HepG2 (cell line): ENCODE data around the gene DAB2IP. TPM values are rescaled to one million over a fixed set of nuclear protein-coding genes. Genes with fewer than 3 reads are reported as not detected.

ENCODE experiments used
- ATAC-seq: fragments of 200-7000 bp; cut with Tn5 transposase; 3 replicates; pipeline ENCODE4 v1.9.1; 2020; ENCODE audit warnings: mild to moderate bottlenecking, moderate library complexity
- BruUV-seq: library from RNA; stranded (reverse); fragments of 400-500 nt; replicated peaks from 2 replicates; lab custom pipeline; 2021; lab: Mats Ljungman, UMichigan
- CTCF ChIA-PET: fragments of 300-600 bp; formaldehyde crosslinking; extraction: SDS; loops from one replicate; lab custom pipeline; 2021; ENCODE audit warnings: low total read pairs, inconsistent platforms, low intra/inter-chr PET ratio; lab: Yijun Ruan, JAX
- POLR2A ChIA-PET: fragments of 350-600 bp; sonication (Branson Sonifier 250); formaldehyde crosslinking; loops from one replicate; lab custom pipeline; 2020; ENCODE audit warnings: antibody characterized with exemption, inconsistent platforms; lab: Yijun Ruan, JAX
- DNase-seq: peaks from one replicate; pipeline ENCODE4 v3.0.0-alpha.2; 2015; ENCODE audit warnings: low spot score
- FAIRE-seq: peaks from 3 replicates; lab custom pipeline; 2011; peaks lifted over from hg19 to GRCh38; lab: Jason Lieb, UNC
- H2AFZ ChIP-seq: one replicate; pipeline ENCODE4 v1.6.1; 2011; ENCODE audit warnings: low read length, inconsistent platforms
- H3K27ac ChIP-seq: fragments of 300-600 bp; 3 replicates; pipeline ENCODE4 v1.8.0; 2011; ENCODE audit warnings: mixed run types, mild to moderate bottlenecking, mixed read lengths, low read length, inconsistent platforms; ENCODE audit not compliant: insufficient read depth; ENCODE audit errors: extremely low read length
- H3K27me3 ChIP-seq, 2 experiments: fragments of 200-600 bp in 1 of 2; 2 replicates in 1 of 2; 3 replicates in 1 of 2; pipeline versions ENCODE4 v1.6.0 to v1.8.0; 2011; ENCODE audit warnings: low read length in 2 of 2, mild to moderate bottlenecking in 2 of 2, moderate library complexity in 2 of 2, inconsistent platforms in 1 of 2; ENCODE audit not compliant: insufficient read depth in 2 of 2, control insufficient read depth in 1 of 2
- H3K36me3 ChIP-seq, 2 experiments: fragments of 200-600 bp in 1 of 2; replicated peaks in 1 of 2; 2 replicates in 1 of 2; 3 replicates in 1 of 2; pipeline versions ENCODE4 v1.5.1 to v1.8.0; 2011; ENCODE audit warnings: low read length in 2 of 2, inconsistent platforms in 1 of 2; ENCODE audit not compliant: insufficient read depth in 2 of 2, control insufficient read depth in 1 of 2
- H3K4me1 ChIP-seq: 2 replicates; pipeline ENCODE4 v1.5.1; 2012; ENCODE audit warnings: low read length, inconsistent platforms; ENCODE audit not compliant: insufficient read depth
- H3K4me2 ChIP-seq: 2 replicates; pipeline ENCODE4 v1.6.0; 2011; ENCODE audit warnings: low read depth, low read length, inconsistent platforms
- H3K4me3 ChIP-seq, 3 experiments: fragments of 200-600 bp in 1 of 3; sonication (generic), shearing (Covaris generic) in 1 of 3; replicated peaks in 1 of 3; 2 replicates each; pipeline ENCODE4 v1.5.1; 2011 to 2016; ENCODE audit warnings: low read length in 3 of 3, inconsistent platforms in 2 of 3, low read depth in 2 of 3, mild to moderate bottlenecking in 2 of 3, control low read depth in 1 of 3, mixed read lengths in 1 of 3; ENCODE audit not compliant: insufficient read depth in 1 of 3
- H3K79me2 ChIP-seq: one replicate; pipeline ENCODE4 v1.6.1; 2011; ENCODE audit warnings: low read length, inconsistent platforms; ENCODE audit not compliant: insufficient read depth
- H3K9ac ChIP-seq: 2 replicates; pipeline ENCODE4 v1.6.0; 2011; ENCODE audit warnings: mild to moderate bottlenecking, low read depth, low read length, inconsistent platforms; ENCODE audit not compliant: insufficient read depth
- H3K9me3 ChIP-seq: 2 replicates; pipeline ENCODE4 v1.5.1; 2012; ENCODE audit warnings: mild to moderate bottlenecking, low read length
- H4K20me1 ChIP-seq: 2 replicates; pipeline ENCODE4 v1.6.0; 2011; ENCODE audit warnings: inconsistent platforms, mild to moderate bottlenecking, low read length, moderate library complexity; ENCODE audit not compliant: insufficient read depth
- FIP1L1 ChIP-seq: fragments of 200-400 bp; formaldehyde crosslinking; IDR thresholded peaks from 2 replicates; pipeline ENCODE4 v1.6.1; 2018; ENCODE audit warnings: low read depth, mild to moderate bottlenecking, low read length, moderate library complexity, borderline replicate concordance; ENCODE audit not compliant: insufficient read depth
- FOSL2 ChIP-seq: sonication (generic); formaldehyde crosslinking; IDR thresholded peaks from 2 replicates; pipeline ENCODE4 v1.4.0; 2020; ENCODE audit warnings: missing genetic modification reagents
- FUBP1 ChIP-seq: sonication (generic); formaldehyde crosslinking; IDR thresholded peaks from 2 replicates; pipeline ENCODE4 v1.5.1; 2020; ENCODE audit warnings: missing genetic modification reagents, mild to moderate bottlenecking, borderline replicate concordance
- KDM5B ChIP-seq: sonication (generic); formaldehyde crosslinking; IDR thresholded peaks from 2 replicates; pipeline ENCODE4 v1.4.0; 2020; ENCODE audit warnings: missing genetic modification reagents, mild to moderate bottlenecking, borderline replicate concordance
- MEF2D ChIP-seq: sonication (generic); formaldehyde crosslinking; IDR thresholded peaks from 2 replicates; pipeline ENCODE4 v1.5.1; 2020; ENCODE audit warnings: mild to moderate bottlenecking, missing genetic modification reagents
- PPARG ChIP-seq: conservative IDR thresholded peaks from 2 replicates; pipeline ENCODE4 v1.6.1; 2016; ENCODE audit warnings: missing biosample characterization, missing genetic modification reagents
- SMYD3 ChIP-seq: sonication (generic); formaldehyde crosslinking; IDR thresholded peaks from 2 replicates; pipeline ENCODE4 v1.8.1; 2023; ENCODE audit warnings: mild to moderate bottlenecking, missing genetic modification reagents
- TCF7 ChIP-seq: sonication (generic); IDR thresholded peaks from 2 replicates; pipeline ENCODE4 v1.6.1; 2016; ENCODE audit warnings: antibody characterized with exemption, low read depth
- ZFP36L1 ChIP-seq: sonication (generic); formaldehyde crosslinking; IDR thresholded peaks from 2 replicates; pipeline ENCODE4 v1.8.0; 2022; ENCODE audit warnings: mild to moderate bottlenecking, missing genetic modification reagents, moderate library complexity
- ZNF282 ChIP-seq: fragments of 450-650 bp; IDR thresholded peaks from 2 replicates; pipeline ENCODE4 v1.6.1; 2018; ENCODE audit not compliant: partially characterized antibody
- ZNF33A ChIP-seq: sonication (generic); formaldehyde crosslinking; IDR thresholded peaks from 2 replicates; pipeline ENCODE4 v1.5.1; 2020; ENCODE audit warnings: missing genetic modification reagents, mild to moderate bottlenecking, moderate library complexity, borderline replicate concordance
- ZNF629 ChIP-seq: sonication (generic); formaldehyde crosslinking; conservative IDR thresholded peaks from 2 replicates; pipeline ENCODE4 v1.5.0; 2020; ENCODE audit warnings: missing genetic modification reagents
- ZNF660 ChIP-seq: sonication (generic); formaldehyde crosslinking; IDR thresholded peaks from 2 replicates; pipeline ENCODE4 v1.5.1; 2020; ENCODE audit warnings: mild to moderate bottlenecking, low read depth, missing genetic modification reagents, borderline replicate concordance
- ZNF704 ChIP-seq: sonication (generic); formaldehyde crosslinking; IDR thresholded peaks from 2 replicates; pipeline ENCODE4 v1.8.1; 2023; ENCODE audit warnings: mild to moderate bottlenecking, inconsistent platforms, moderate library complexity, missing genetic modification reagents, borderline replicate concordance
- WGBS: methylation state at CpG from one replicate; pipeline ENCODE4 v1.1.6; 2017; ENCODE audit warnings: low lambda C conversion rate; 5-methylcytosine and 5-hydroxymethylcytosine counted together
- in situ Hi-C: cut with HindIII; loops from 2 replicates; pipeline ENCODE4 v1.10.0; 2017; ENCODE audit warnings: low pct_unique_long_range_greater_than_20kb; ENCODE audit not compliant: extremely low pct_ligation_motif_present
- intact Hi-C: fragments of 100-400 bp; cut with micrococcal nuclease; formaldehyde crosslinking; loops from one replicate; pipeline ENCODE4 v1.10.0; 2022; ENCODE audit not compliant: unreplicated experiment
- polyA plus RNA-seq, 8 experiments: library from polyadenylated mRNA; depleted of rRNA in 3 of 8; stranded (reverse) in 7 of 8; unstranded in 1 of 8; fragments of >200 nt; fragmentation: Illumina TruSeq in 4 of 8; extraction: Trizol in 4 of 8; gene quantifications; 2 replicates each; pipeline versions ENCODE4 v1.2.1 to v1.2.3, GENCODE V29; 2011 to 2016; ENCODE audit warnings: low read depth in 4 of 8, missing spikeins in 1 of 8, mixed read lengths in 1 of 8; ENCODE audit not compliant: insufficient read depth in 1 of 8
- total RNA-seq, 5 experiments: library from RNA; depleted of rRNA; stranded (reverse); fragments of >200 nt; fragmentation: Illumina TruSeq; extraction: Trizol; gene quantifications; 2 replicates each; pipeline ENCODE4 v1.2.3, GENCODE V29; 2016; ENCODE audit warnings: low read depth in 1 of 5

Gene DAB2IP
- total and polyA plus RNA-seq, 2 of the 13 experiments (the other 11 are each of a cell fraction or from before 2014, with no cell fraction given): 25.3 to 37.9 TPM

- CTCF ChIA-PET: interaction anchor here (1.3 kb wide), 1 partner anchor 47 kb away, joined by 3 read pairs; no protein-coding TSS in a partner anchor
- no peaks in the 10 kb centered on the region for H3K27me3 ChIP-seq
- H3K4me1 ChIP-seq: peaks cover 63% of the 10 kb centered on the region
- no peak for ATAC-seq
- no peak overlapping the region for H3K4me2 ChIP-seq
- H3K36me3 ChIP-seq: no peaks in the 10 kb centered on the region
- TF ChIP-seq ZNF629 (CRISPR knock-in tag) (peak; percentile 74), MEF2D (no peak)
- no peak overlapping the region for H3K9ac ChIP-seq
- no TSS peak for BruUV-seq
- H3K79me2 ChIP-seq: no peaks in the 10 kb centered on the region
- no peak for FAIRE-seq
- H3K27ac ChIP-seq: no peak overlapping the region
- no peak overlapping the region for H3K4me3 ChIP-seq
- H4K20me1 ChIP-seq: no peaks in the 10 kb centered on the region
- WGBS: 79% methylated on average over 10 of the region's 10 CpGs
- no peaks in the 10 kb centered on the region; the same call in 1 of the 2 replicates for H3K9me3 ChIP-seq
- in situ Hi-C loops (no loop called here), intact Hi-C loops (loop anchor here (5.0 kb wide), 1 partner anchor 225 kb away; no protein-coding TSS in a partner anchor)
- POLR2A ChIA-PET: interaction anchor here (1.0 kb wide), 1 partner anchor 13 kb away, joined by 3 read pairs; no protein-coding TSS in a partner anchor
- no peak overlapping the region for H2AFZ ChIP-seq
- no peak for DNase-seq
Measured at GRCh38 chr9:121636978-121637712, 14.3 kb upstream of the DAB2IP start.

GRCh38 chr9:121637713-121638220 is 13.7 kb upstream of the DAB2IP start:
- in situ Hi-C loops: no loop called here
- H4K20me1 ChIP-seq: no peaks in the 10 kb centered on the region
- 96% methylated on average over 8 of the region's 8 CpGs for WGBS
- H3K36me3 ChIP-seq: no peaks in the 10 kb centered on the region
- H2AFZ ChIP-seq: no peak overlapping the region
- FAIRE-seq: no peak
- H3K4me1 ChIP-seq: peaks cover 56% of the 10 kb centered on the region
- no peak for ATAC-seq
- no peaks in the 10 kb centered on the region; the same call in 1 of the 2 replicates for H3K9me3 ChIP-seq
- ChIA-PET POLR2A (interaction anchor here (1.0 kb wide), 1 partner anchor 13 kb away, joined by 3 read pairs; no protein-coding TSS in a partner anchor), CTCF (interaction anchor here (1.3 kb wide), 1 partner anchor 47 kb away, joined by 3 read pairs; no protein-coding TSS in a partner anchor)
- H3K27me3 ChIP-seq: no peaks in the 10 kb centered on the region
- H3K4me2 ChIP-seq: no peak overlapping the region
- no peak overlapping the region for H3K9ac ChIP-seq
- DNase-seq: no peak
- no peak overlapping the region for H3K27ac ChIP-seq
- intact Hi-C loops: loop anchor here (5.0 kb wide), 1 partner anchor 225 kb away; no protein-coding TSS in a partner anchor
- BruUV-seq: no TSS peak
- H3K79me2 ChIP-seq: no peaks in the 10 kb centered on the region
- no peak overlapping the region for H3K4me3 ChIP-seq
- TF ChIP-seq SMYD3 (CRISPR knock-in tag) (no peak), TCF7 (no peak), ZNF282 (no peak), ZNF704 (CRISPR knock-in tag) (no peak), FOSL2 (no peak), PPARG (CRISPR knock-in tag) (no peak), ZNF660 (CRISPR knock-in tag) (no peak), FUBP1 (CRISPR knock-in tag) (no peak), ZFP36L1 (CRISPR knock-in tag) (no peak), FIP1L1 (no peak), ZNF33A (CRISPR knock-in tag) (no peak), KDM5B (no peak)
